Left renal cortex interstitium (tissue), 4 donors: ENCODE data around the gene NLRC4. TPM values are rescaled to one million over a fixed set of nuclear protein-coding genes. Genes with fewer than 3 reads are reported as not detected.
"Not testable (repeated sequence)": the region's sequence is repeated elsewhere in the genome, so short reads cannot be mapped to it uniquely, and the experiment has no call there.

Experiments used
- DNase-seq, 4 donors: peaks; one replicate each; pipeline ENCODE4 v3.0.0-alpha.2; 2013; ENCODE audit warnings: low read depth in 4 of 4, low spot score in 2 of 4, missing footprints in 1 of 4
- polyA plus RNA-seq, 4 donors: library from polyadenylated mRNA; unstranded; fragments of 120-200 nt; gene quantifications; one replicate each; pipeline ENCODE4 v1.2.1, GENCODE V29; 2013; ENCODE audit not compliant: insufficient read length in 4 of 4

Gene NLRC4
- polyA plus RNA-seq, 4 donors = 0.86 to 1.1 (median 0.96) TPM

DNA sequence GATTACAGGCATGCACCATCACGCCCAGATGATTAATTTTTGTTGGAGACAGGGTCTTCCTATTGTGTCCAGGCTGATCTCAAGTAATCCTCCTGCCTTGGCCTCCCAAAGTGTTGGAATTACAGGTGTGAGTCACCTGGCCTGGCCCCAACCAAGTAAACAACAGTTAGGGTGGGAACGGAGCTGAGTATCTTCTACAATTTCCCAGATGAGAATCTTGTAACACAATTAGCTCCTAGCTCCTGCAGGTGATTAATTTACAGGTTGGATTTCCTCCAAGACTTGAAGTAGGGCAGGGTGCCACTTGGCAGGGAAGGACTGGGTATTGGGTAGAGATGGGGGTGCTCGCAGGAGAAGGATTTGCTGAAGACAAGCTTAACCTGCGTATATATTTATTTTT is 17.8 kb downstream of the NLRC4 start:
- DNase-seq = no peak

DNA sequence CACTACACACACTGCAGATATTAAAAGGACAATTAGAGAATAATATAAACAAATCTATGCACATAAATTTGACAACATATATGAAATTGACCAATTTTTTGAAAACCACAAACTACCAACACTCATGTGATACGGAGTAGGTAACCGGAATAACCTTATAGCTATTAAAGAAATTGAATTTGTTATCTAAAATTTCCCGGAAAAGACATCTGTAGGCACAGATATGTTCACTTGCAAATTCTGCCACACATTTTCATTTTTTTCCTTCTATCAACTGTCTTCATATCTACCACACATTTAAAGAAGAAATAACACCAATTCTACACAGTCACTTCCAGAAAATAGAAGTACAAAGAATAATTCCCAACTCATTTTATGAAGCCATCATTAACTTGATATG is 22.4 kb downstream of the NLRC4 start:
- DNase-seq = no peak

DNA sequence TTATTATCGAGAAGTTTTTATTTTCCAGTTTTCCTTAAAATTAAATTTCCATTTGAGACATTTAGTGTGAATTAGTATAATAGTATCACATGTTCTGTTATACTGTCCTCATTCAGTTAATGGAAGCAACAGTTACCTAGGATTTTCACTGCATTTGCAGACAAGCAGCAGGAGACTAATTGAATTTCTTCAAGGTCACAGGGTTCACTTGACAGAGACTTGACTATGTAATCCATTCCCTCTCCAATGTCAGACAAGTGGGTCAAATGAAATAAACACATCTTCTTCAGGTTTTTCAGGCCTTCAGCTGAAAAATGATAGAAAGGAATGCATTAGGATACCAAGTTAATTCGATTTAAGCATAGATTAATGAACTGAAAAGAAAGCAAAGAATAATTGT is 26.7 kb downstream of the NLRC4 start:
- no peak for DNase-seq

DNA sequence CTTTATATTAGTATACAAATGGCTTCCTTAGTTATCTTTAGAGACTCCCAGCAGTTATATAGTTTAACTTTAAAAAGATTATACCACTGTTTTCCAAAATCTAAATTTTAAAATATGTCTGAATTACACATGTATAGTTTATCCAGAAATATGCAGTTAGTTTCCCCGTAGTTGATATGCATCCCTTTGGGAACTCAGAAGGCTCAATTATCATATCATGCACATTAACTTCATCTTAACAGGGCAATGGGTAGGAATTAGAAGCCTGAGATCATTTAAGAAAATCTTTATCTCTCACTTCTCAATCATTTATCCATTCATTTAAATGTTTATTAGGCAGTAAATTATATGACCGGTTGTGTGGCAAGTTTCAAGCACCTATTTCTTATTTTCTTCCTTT is 27.2 kb downstream of the NLRC4 start:
- no peak for DNase-seq

DNA sequence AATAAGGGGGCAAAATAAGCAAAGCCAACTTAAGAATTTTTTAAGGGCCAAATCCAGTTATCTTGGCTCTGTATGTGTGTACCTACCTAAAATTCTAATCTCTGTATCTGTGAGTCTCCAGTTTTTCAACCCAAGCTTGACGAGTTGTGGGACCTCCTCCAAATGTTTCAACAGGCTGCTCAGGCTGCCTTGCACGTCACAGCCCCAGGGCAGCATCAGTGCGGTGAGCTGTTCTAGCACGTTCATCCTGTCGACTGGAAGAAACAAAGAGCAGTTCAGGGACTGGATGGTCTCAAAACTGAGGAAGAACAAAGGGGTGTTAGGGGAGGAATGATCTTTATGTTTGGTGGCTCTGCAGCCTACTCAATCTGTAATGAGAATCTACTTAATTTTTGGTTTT is 29.4 kb downstream of the NLRC4 start:
- no peak for DNase-seq

DNA sequence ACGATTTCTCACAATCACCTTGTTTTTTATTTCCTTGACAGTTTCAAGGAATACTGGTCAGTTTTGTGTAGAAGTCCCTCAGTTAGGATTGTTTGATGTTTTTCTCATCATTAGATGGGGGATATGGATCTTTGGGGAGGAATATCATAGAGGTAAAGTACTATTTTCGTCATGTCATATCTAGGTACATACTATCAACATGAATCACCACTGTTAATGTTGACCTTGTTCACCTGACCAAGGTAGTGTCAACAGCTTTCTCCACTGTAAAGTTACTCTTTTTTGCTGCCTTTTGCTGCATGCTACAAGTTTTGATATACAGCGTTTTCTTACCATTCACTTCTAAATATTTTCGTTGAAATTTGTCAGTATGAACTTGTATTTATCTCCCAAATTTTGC is 32.7 kb downstream of the NLRC4 start:
- DNase-seq = no peak

DNA sequence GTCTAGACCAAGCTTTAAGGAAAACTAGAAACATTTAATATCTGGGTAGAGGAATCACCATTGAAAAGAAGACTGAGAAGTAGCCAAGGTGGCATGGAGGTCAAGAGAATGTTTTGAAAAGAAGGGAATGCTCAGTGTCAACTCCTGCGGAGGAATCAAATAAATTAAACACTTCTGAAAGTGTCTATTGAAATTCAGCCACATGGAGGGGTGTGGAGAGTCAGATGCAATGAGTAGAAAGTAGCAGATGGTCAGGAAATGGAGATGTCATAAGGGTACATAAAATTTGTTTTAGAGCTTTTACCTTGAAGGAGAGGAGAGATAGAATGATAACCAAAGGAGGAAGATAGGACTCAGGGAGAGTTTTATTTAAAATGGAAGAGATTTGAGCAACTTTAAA is 35.1 kb downstream of the NLRC4 start:
- DNase-seq = no peak

DNA sequence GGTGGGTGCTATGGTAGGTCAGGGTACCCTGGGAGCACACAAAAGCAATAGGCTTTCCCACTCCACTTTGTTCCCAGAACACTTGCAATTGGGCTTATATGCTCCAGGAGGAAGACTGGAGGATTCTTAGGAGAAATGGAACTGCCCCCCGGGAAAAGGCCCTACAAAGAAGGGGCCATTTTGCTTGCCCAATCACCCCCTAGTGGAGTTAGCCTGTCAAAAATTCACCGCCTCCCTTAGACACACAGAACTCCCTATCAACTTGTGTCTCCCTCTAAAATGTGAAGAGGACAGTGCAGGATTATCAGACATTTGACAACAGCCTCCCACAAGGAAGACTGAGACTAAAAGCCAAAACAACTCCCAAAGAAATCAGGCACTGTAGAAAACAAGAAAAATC is 36.5 kb downstream of the NLRC4 start:
- DNase-seq = no peak

DNA sequence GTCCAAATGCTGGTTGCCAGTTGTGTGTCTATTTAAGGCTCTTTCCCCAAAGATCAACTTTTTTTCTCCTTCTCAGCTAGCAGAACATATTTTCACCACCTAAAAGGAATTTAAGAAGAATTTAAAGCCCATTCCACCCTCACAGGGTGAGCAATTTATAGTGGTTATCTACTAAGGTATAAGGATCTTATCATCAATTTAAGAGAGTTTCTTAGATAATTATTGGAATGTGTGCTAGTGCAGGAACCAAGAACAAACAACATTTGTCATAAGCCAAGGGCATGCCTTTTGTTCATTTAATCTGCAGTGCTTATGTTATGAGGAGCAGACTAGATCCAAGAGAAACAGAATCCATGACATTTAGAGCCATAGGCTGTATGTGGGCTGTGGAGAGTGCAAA is 37.2 kb downstream of the NLRC4 start:
- no peak for DNase-seq

DNA sequence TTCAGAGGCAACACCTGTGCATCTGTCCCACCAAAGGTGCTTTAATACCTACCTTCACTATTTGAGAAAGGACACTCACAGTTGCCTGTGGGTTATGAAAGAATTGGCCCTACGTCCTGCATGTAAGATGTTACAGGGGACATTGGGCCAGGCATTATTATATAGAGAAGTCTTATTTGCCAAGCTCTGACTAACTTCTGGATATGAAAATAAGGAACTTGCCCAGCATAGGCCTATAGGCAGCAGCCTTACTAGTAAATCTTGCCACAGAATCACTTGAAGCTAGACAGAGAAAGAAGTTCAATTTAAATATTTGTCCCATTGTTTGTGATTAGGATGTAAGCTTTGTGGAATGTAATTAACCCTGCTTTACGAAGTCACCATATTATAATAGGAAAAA is 41.7 kb downstream of the NLRC4 start:
- DNase-seq = no peak

DNA sequence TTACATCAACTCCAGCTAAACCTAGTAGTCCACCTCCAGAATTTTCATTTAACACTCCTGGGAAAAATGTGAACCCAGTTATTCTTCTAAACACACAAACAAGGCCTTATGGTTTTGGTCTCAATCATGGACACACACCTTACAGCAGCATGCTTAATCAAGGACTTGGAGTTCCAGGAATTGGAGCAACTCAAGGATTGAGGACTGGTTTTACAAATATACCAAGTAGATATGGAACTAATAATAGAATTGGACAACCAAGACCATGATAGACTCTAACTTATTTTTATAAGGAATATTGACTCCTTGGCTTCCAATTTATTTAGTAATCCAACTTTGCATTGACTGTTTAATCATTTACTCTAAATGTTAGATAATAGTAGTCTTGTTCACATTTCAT is 44.2 kb downstream of the NLRC4 start:
- no peak for DNase-seq

DNA sequence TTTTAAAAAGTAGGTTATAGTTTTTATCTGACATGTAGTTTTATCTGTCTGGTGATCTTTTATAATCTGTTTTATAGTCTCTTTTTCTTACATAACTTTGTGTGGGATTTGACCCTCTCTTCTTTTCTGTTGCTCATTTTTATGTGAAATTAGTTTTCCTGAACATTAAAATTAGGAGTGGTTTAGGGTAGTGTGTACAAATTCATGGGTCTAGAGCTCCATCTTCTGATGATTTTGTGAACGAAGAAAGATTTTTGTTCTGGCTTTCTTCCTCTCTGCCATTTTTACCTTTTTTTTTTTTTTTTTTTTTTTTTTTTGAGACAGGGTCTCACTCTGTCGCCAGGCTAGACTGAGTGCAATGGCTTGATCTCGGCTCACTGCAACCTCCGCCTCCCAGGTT is 52.4 kb downstream of the NLRC4 start:
- no peak for DNase-seq

DNA sequence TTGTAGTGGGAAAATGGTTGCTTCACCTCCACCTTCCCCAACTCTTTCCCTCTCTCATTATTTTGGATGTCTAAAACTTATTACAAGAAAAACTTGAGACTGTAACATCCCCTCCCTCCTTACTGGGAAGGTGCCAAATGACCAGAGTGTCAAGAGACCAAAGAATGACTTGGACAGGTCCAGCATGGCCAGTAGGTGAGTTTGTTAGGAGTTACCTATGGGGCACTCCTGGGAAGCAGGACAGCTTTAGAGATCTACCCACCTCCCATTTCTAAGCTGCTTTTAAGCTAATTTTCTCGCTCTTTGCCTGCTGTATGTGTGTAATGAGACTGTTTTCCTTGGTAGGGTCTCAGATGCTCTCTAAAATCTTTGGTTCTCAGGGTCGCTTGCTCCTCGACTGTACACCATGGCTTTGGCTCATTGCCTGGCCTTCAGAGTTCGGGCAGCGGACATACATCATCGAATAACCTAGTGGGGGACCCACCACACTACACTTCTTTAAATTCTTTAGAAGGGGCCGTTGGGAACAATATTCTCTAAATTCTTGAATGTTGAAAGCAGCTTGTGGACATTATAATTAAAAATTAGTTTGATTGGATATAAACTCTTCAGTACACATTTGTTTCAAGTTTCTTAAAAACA is 53.8 kb downstream of the NLRC4 start:
- no peak for DNase-seq

DNA sequence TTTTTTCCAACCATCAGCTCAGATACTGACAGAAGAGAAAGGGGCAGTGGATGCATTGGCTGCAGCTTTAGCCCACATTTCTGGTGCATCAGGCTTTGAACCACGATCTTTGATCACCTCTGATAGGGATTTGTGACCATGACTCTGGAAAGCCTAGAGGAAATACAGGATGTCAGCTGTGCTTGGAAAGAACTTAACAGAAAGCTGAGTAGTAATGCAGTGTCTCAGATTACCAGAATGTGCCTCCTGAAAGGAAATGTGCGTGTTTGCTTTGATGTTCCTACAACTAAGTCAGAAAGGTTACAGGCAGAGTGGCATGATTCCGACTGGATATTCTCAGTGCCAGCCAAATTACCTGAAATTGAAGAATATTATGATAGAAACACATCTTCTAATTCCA is 61.3 kb downstream of the NLRC4 start:
- DNase-seq = not testable (repeated sequence)

DNA sequence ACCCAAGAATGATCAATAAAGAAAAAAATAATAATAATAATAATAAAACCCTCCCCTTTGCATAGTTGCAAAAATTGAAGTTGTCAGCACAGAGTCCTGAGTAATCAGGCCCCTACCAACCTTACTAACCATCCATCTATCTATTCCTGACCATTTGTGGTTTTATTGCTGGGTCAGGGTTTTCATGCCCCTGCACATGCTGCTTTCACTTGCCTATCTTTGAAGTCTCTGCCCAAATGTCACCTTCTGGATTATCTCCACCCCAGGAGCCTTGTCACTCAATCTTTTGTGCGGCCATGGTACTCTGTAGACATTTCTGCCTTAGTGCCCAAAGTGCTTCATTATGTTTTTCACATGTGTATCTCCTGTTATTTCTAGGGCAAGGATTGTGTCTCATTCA is 63.9 kb downstream of the NLRC4 start:
- no peak for DNase-seq

DNA sequence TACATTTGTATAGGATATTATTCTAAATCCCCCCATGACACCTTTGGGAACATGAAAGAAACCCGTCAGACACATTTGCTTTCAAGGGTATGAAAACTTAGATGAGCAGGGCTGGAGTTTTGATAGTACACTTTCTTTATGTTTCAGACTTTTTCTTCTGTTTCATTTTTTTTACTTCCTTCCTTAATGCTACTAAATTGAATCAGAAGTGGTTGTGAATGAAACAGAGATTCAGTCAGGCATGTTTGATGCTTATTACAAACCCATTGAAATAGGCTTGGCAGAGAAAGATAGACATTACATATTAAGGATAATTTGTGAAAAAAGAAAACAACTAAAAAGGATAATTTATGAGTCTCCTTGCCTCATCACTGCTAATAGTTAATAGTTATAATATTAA is 72.3 kb downstream of the NLRC4 start:
- DNase-seq = no peak

DNA sequence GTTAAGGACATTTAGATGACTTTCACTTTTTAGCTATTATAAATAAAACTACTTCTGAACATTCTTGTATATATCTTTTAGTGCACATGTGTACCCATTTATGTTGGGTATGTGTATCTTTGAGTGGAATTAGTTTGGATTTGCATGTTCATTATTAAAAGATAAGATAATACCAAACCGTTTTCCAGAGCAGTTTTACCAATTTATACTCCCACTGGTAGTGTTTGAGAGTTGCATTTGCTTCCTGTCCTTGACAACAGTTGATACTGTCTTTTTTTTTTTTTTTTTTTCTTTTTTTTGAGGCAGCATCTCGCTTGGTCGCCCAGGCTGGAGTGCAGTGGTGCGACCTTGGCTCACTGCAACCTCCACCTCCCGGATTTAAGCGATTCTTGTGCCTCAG is 75.7 kb downstream of the NLRC4 start:
- DNase-seq = no peak

DNA sequence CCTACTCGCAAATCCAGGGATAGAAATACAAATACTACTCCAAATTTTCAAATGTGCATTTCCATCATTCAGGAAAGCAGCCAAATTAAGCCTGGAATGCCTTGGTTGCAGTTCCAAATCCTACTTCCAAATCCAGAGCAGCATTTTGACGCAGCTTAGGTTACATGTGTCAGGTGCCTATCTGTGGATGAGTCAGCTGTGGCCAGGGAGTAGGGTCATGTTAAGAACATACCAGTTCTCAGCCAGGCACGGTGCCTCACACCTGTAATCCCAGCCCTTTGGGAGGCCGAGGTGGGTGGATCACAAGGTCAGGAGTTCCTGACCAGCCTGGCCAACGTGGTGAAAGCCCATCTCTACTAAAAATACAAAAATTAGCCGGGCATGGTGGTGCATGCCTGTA is 82.0 kb downstream of the NLRC4 start:
- DNase-seq = no peak

Other genes with a start within 250 kb of the NLRC4 start
- 100 to 1,000 TPM in 3 of 4 donors, 10 to 100 TPM in 1; 95.1 to 109 (median 106) TPM for gene DPY30, start 225.1 kb downstream of the NLRC4 start, polyA plus RNA-seq
- 10 to 100 TPM; 26.5 to 31.3 (median 29.4) TPM for gene SPAST, start 201.3 kb downstream of the NLRC4 start, polyA plus RNA-seq
- 10 to 100 TPM; 23.4 to 29.6 (median 26.9) TPM for gene SLC30A6, start 99.0 kb downstream of the NLRC4 start, polyA plus RNA-seq
- 10 to 100 TPM; 60.4 to 73.4 (median 66.6) TPM for gene YIPF4, start 13.0 kb upstream of the NLRC4 start, polyA plus RNA-seq
- 10 to 100 TPM; 57.7 to 86.5 (median 71.4) TPM for gene BIRC6, start 92.1 kb upstream of the NLRC4 start, polyA plus RNA-seq